Prostate gland (tissue), 2 donors: Measurements from ENCODE around the gene KXD1.

Source experiments
- POLR2A ChIP-seq: fragments of 450-650 bp; IDR thresholded peaks from one replicate; pipeline ENCODE4 v1.6.1; 2016; ENCODE audit warnings: antibody characterized with exemption, mild to moderate bottlenecking
- POLR2AphosphoS5 ChIP-seq: sonication (generic); formaldehyde crosslinking; IDR thresholded peaks from one replicate; pipeline ENCODE4 v1.6.1; 2017; ENCODE audit warnings: antibody characterized with exemption
- TF ChIP-seq, protein P1 (sequence below), 4 experiments: fragments of 200-600 bp in 2 of 4; fragments of 450-650 bp in 2 of 4; sonication (generic) in 2 of 4; IDR thresholded peaks; 1 replicate in 3 of 4; 2 replicates in 1 of 4; pipeline ENCODE4 v1.5.1; 2016 to 2019; ENCODE audit warnings: antibody characterized with exemption in 4 of 4, mild to moderate bottlenecking in 2 of 4, moderate library complexity in 2 of 4

DNA sequence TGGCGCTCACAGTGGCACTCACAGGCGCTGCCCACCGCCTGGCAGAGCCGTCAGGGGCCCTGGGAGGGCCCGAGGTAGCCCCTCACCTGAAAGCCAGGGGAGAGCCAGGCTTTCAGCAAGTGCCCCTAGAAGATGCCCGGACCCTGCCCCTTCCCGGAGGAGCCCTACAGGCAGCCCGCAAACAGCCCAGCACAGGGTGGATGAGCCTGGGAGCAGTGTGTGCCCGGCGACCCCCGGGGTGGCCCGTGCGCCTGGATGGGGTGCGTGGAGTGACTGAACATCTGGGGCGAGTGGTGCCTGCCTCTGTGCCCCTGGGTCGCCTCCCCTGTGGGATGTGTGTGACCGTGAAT is 47.5 kb downstream of the KXD1 start:
- TF ChIP-seq POLR2A (no peak), POLR2AphosphoS5 (no peak)
- TF ChIP-seq, protein P1, sequence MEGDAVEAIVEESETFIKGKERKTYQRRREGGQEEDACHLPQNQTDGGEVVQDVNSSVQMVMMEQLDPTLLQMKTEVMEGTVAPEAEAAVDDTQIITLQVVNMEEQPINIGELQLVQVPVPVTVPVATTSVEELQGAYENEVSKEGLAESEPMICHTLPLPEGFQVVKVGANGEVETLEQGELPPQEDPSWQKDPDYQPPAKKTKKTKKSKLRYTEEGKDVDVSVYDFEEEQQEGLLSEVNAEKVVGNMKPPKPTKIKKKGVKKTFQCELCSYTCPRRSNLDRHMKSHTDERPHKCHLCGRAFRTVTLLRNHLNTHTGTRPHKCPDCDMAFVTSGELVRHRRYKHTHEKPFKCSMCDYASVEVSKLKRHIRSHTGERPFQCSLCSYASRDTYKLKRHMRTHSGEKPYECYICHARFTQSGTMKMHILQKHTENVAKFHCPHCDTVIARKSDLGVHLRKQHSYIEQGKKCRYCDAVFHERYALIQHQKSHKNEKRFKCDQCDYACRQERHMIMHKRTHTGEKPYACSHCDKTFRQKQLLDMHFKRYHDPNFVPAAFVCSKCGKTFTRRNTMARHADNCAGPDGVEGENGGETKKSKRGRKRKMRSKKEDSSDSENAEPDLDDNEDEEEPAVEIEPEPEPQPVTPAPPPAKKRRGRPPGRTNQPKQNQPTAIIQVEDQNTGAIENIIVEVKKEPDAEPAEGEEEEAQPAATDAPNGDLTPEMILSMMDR (IDR thresholded peaks at IDR 0.05) = no peak
